T-helper 17 cell (primary cell): ENCODE measurements around the gene TMX1. TPM values are rescaled to one million over a fixed set of nuclear protein-coding genes. Genes with fewer than 3 reads are reported as not detected.
A peak's percentile ranks its signal among the peaks of the same experiment; 100 is the strongest.
"Not testable (repeated sequence)": the region's sequence is repeated elsewhere in the genome, so short reads cannot be mapped to it uniquely, and the experiment has no call there.

ENCODE experiments used
- ATAC-seq: fragments of 150-1000 bp; cut with Tn5 transposase; 2 replicates; pipeline ENCODE4 v1.10.0; 2021; ENCODE audit warnings: mild to moderate bottlenecking, moderate library complexity
- DNase-seq, 3 donors: peaks; one replicate each; pipeline versions ENCODE4 v3.0.0 to v3.0.0-alpha.2; 2020 to 2021
- H3K9me3 ChIP-seq: one replicate; pipeline ENCODE4 v1.7.0; 2013; ENCODE audit warnings: low read length, mild to moderate bottlenecking; ENCODE audit not compliant: control insufficient read depth, poor library complexity, severe bottlenecking
- H3K27ac Mint-ChIP-seq: one replicate; pipeline ENCODE4 v1.8.0; 2022; ENCODE audit warnings: mild to moderate bottlenecking, moderate library complexity, mixed read lengths
- H3K27me3 Mint-ChIP-seq: one replicate; pipeline ENCODE4 v1.8.0; 2022; ENCODE audit warnings: mixed read lengths
- H3K36me3 Mint-ChIP-seq: one replicate; pipeline ENCODE4 v1.8.0; 2022; ENCODE audit warnings: low read depth, mixed read lengths
- H3K4me1 Mint-ChIP-seq: one replicate; pipeline ENCODE4 v1.8.0; 2022; ENCODE audit warnings: mild to moderate bottlenecking, mixed read lengths
- H3K4me3 Mint-ChIP-seq: one replicate; pipeline ENCODE4 v1.8.0; 2022; ENCODE audit warnings: mild to moderate bottlenecking, moderate library complexity, mixed read lengths
- total RNA-seq, 4 donors: library from RNA in 2 of 4; stranded (reverse) in 2 of 4; gene quantifications; one replicate each; pipeline ENCODE4 v1.2.3 and lab custom pipeline; 2022 to 2026

The TMX1 gene
- total RNA-seq, 2 donors from 2014 or later: 16.5 to 19.4 TPM

DNA sequence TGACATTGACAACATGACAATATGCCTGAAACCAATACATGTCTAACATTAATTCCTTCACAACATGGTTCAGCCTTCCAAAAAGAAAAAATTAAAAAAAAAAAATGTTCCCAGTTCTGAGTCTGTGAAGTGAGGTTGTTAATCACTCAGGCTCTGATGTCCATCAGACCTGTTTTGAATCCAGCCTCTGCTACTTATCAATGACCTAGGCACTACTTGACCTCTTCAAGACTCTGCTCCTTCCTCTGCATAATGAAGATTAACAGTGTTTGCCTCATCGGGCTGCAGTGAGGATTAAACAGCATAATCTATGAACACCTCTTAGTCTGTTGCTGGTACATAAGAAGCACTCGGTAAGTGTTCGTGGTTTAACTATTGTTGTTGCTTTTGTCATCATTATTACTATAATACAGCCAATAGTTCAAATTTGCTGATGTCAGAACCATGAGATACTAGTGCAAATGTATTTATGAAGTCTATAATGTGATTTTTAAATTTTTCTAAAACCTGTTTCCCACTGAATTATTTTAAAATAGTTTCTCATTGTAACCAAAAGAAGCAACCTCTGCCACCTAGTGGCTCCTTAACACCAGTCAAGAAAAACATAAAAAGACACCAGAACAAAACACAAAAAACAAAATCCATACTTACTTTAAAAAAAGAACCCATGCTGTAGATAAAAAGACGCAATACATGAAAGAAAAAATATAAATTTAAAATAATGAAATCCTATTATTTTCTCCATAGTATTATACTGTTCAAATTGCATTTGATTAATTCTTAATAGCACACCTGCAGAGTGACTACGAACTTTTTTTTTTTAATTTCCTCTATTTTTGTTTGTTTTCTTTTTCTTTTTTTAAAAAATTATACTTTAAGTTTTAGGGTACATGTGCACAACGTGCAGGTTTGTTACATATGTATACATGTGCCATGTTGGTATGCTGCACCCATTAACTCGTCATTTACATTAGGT lies 20.3 kb upstream of the TMX1 start:
- H3K9me3 ChIP-seq: no peaks in the 10 kb centered on the region
- Mint-ChIP-seq H3K4me1 (no peaks in the 10 kb centered on the region), H3K27ac (no peak overlapping the region), H3K27me3 (peaks cover 11% of the 10 kb centered on the region), H3K4me3 (no peak overlapping the region), H3K36me3 (no peaks in the 10 kb centered on the region)
- DNase-seq (no peak), ATAC-seq (no peak)

DNA sequence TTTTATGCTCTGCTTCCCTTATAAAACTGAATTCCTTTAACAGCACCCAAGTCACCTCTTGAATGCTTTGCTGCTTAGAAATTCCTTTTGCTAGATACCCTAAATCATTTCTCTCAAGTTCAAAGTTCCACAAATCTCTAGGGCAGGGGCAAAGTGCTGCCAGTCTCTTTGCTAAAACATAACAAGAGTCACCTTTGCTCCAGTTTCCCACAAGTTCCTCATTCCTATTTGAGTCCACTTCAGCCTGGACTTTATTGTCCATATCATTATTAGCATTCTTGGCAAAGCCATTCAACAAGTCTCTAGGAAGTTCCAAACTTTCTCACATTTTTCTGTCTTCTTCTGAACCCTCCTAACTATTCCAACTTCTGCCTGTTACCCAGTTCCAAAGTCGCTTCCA lies 16.6 kb upstream of the TMX1 start:
- ATAC-seq, H3K36me3 Mint-ChIP-seq: not testable (repeated sequence)

DNA sequence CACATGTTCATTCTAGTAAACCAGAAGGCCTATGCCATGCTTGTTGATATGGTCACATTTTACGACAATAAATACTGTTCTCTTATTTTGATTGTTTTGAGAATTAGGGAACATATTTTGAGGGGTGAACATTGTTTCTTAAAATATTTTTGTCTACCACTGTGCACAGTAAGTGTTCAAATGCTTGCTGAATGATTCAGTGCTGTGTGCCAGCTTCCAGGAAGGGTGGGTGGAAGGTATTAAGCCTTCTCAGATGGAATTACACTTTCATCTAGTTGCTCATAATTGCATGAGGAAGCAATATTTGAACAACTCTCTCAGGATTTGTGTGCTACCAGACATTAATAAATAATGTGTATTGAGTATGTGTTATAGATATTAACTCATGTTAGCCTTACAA lies 15.5 kb upstream of the TMX1 start:
- Mint-ChIP-seq H3K27ac (no peak overlapping the region), H3K36me3 (no peaks in the 10 kb centered on the region)

More for the DNA sequence above, 16.6 kb upstream of the TMX1 start:
- H3K4me1 Mint-ChIP-seq, DNase-seq, H3K27me3 Mint-ChIP-seq, H3K4me3 Mint-ChIP-seq, H3K9me3 ChIP-seq, H3K27ac Mint-ChIP-seq: not testable (repeated sequence)

DNA sequence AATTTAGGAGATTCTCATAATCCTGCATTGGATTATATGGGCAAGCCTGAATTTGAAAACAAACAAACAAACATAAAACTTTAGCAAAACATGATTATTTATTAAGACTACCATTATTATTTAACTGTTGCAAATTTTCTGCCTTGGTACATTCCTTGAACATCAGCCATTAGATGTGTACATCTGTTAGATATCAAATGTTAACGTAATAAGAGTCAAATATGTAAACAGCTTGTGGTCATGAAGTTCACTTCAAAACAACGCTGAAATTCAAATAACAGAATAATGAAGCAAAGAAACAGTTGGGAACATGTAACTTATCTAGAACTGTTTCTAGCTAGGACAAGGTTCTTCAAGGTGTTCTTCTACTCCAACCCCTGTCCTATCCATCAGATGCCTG lies 14.3 kb upstream of the TMX1 start:
- no peaks in the 10 kb centered on the region for H3K27me3 Mint-ChIP-seq
- no peaks in the 10 kb centered on the region for H3K4me1 Mint-ChIP-seq
- ATAC-seq (no peak), DNase-seq (no peak)
- no peak overlapping the region for H3K27ac Mint-ChIP-seq
- H3K9me3 ChIP-seq: no peaks in the 10 kb centered on the region
- H3K36me3 Mint-ChIP-seq: no peaks in the 10 kb centered on the region
- no peak overlapping the region for H3K4me3 Mint-ChIP-seq

More for the DNA sequence above, 15.5 kb upstream of the TMX1 start:
- H3K4me1 Mint-ChIP-seq: no peaks in the 10 kb centered on the region
- ATAC-seq (no peak), DNase-seq (no peak)
- H3K4me3 Mint-ChIP-seq: no peak overlapping the region
- no peaks in the 10 kb centered on the region for H3K9me3 ChIP-seq
- H3K27me3 Mint-ChIP-seq: no peaks in the 10 kb centered on the region

DNA sequence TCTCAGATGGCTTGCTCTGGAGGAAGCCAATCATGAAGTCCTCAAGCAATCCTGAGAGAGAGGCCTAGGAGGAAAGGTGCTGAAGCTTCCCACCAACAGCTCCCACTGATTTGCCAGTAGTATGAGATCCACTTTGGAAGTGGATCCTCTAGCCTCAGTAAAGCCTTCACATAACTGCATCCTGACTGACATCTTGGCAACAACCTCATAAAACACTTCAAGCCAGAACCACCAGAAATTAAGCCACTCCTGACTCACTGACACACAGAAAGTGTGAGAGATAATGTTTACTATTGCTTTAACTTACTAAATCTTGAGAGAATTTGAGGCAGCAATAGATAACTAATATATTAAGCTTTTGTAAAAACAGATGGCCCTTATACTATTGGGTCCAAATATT lies 11.7 kb upstream of the TMX1 start:
- ATAC-seq: no peak
- H3K4me3 Mint-ChIP-seq: no peak overlapping the region
- no peaks in the 10 kb centered on the region for H3K36me3 Mint-ChIP-seq
- peaks cover 4% of the 10 kb centered on the region for H3K4me1 Mint-ChIP-seq
- no peak overlapping the region for H3K27ac Mint-ChIP-seq
- no peak for DNase-seq
- H3K27me3 Mint-ChIP-seq: no peaks in the 10 kb centered on the region
- H3K9me3 ChIP-seq: no peaks in the 10 kb centered on the region

DNA sequence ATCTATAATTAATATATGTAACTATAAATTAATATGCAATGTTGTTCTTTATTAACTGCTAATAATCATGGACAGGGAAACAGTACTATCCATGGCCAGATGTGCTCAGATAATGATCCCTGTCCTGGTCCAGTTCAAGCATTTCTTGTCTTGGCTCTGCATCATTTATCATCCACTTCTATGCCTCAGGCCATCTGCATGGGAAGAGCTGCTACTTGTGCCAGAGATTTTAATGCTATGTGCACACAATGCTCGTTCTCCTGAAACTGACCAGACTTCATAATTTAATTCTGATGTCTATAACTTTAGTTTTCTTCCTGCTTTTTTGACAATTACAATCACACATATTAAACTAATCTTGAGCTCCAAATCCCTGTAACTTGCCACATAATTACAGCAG lies 11.2 kb upstream of the TMX1 start:
- ATAC-seq: no peak
- no peak overlapping the region for H3K27ac Mint-ChIP-seq
- H3K36me3 Mint-ChIP-seq: no peaks in the 10 kb centered on the region

DNA sequence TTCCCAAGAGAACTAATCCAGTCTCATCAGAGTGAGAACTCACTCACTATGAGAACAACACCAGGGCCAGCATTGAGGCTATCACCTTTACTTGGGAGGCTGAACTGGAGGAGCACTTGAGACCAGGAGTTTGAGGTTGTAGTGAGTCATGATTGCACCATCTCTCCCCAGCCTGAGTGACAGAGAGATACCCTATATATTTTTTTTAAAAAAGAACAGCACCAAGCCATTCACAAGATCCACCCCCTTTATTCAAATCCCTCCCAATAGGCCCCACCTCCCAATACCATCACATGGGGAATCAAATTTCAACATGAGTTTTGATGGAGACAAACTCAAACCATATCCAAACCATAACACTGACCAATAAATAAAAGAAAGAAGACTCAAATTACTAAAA lies 3.7 kb upstream of the TMX1 start:
- H3K36me3 Mint-ChIP-seq: no peaks in the 10 kb centered on the region
- H3K4me1 Mint-ChIP-seq: peaks cover 10% of the 10 kb centered on the region
- H3K27me3 Mint-ChIP-seq: no peaks in the 10 kb centered on the region
- no peaks in the 10 kb centered on the region for H3K9me3 ChIP-seq
- H3K27ac Mint-ChIP-seq: no peak overlapping the region
- H3K4me3 Mint-ChIP-seq: no peak overlapping the region
- ATAC-seq (no peak), DNase-seq (no peak)

More for the DNA sequence above, 11.2 kb upstream of the TMX1 start:
- Mint-ChIP-seq H3K4me3 (no peak overlapping the region), H3K27me3 (no peaks in the 10 kb centered on the region), H3K4me1 (peaks cover 4% of the 10 kb centered on the region)
- DNase-seq: no peak
- no peaks in the 10 kb centered on the region for H3K9me3 ChIP-seq

DNA sequence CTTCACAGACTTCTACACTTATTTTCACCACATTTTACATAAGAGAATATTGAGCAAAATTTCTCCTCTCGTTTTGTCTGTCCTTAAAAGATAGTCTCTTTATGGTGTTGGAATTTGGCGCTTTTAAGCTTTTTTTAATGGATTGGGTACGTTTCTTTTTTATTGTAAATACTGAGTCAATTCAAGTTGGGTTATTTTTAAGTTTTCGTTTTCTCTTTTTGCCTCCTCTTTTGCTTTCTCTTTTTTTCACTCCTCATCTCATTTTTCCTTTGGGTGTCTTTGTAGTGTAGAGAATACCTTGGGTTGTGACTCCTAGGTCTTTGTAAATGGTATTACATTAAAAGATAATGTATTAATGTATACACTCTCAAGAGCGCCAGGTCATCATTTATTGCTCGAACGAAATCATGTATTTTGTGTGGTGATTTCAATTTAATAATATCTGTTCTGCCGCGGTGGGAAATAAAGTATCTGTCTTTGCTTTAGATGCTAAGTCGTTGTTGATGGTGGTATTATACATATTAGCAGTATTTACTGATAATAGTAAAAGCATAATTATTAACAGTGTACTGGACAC lies 845 bp downstream of the TMX1 start:
- no peak for DNase-seq
- ATAC-seq: no peak
- Mint-ChIP-seq H3K36me3 (peaks cover 4% of the 10 kb centered on the region), H3K4me1 (peaks cover 18% of the 10 kb centered on the region), H3K27me3 (no peaks in the 10 kb centered on the region), H3K4me3 (no peak overlapping the region), H3K27ac (no peak overlapping the region)
- H3K9me3 ChIP-seq: no peaks in the 10 kb centered on the region

DNA sequence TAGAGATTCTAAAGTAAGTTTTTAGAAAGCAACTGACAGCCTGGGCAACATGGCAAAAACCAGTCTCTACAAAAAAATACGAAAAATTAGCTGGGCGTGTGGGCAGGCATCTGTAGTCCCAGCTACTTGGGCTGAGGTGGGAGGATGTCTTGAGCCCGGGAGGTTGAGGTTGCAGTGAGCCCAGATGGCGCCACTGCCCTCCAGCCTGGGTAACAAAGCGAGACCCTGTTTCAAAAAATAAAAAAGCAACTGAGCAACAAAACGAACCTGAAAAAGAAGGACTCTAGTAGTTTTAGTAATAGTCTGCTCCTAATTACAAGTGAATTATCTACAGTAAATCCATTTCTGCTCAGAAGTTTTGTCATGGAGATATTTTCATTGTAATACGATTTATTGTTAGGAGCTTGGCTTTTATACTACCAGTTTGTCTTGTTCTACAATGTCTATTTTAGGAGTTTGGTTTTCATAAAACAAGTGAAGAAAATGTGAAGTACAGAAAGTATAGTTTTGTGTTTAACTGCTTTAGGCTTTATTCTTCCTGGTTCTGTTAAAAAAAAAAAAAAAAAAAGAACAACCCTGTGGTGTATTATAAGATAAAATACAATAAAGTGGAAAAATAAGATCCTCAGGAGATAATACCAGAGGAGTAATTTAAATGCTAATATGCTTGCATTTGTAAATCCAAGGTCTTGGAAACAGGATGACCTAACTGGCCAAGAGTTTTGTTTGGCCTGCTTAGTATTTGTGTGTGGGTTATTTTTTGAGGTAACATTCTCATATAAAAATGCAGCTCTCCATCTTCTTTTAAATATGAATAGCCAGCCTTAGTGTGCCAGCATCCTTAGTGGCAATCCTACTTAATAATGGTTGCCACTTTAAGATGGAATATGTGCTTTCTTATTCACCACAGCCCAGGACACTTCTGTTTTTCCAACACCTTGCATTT lies 2.8 kb downstream of the TMX1 start:
- Mint-ChIP-seq H3K36me3 (peaks cover 9% of the 10 kb centered on the region), H3K4me1 (peaks cover 23% of the 10 kb centered on the region), H3K27me3 (no peaks in the 10 kb centered on the region), H3K4me3 (peak overlapping the region; percentile 81), H3K27ac (no peak overlapping the region)
- DNase-seq: no peak
- no peaks in the 10 kb centered on the region for H3K9me3 ChIP-seq
- ATAC-seq: no peak

DNA sequence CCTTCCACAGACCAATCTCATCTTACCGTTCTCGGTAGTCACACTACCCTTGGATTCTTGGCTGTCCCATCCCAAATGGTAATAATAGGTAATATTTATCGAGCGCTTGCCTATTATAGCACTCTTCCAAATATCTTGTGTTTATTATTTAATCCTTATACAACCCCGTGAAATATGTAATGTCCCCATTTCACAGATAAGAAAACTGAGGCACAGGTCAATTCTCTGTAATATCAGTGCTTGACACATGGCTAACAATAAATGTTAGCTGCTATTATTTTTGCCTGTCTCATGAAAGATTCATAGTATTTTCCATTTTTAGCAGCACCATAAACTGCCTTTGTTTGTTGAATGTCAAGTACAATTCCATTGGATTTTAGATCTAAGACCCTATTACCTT lies 4.5 kb downstream of the TMX1 start:
- Mint-ChIP-seq H3K36me3 (peaks cover 9% of the 10 kb centered on the region), H3K27me3 (no peaks in the 10 kb centered on the region), H3K4me1 (peaks cover 20% of the 10 kb centered on the region), H3K27ac (peak overlapping the region; percentile 81), H3K4me3 (no peak overlapping the region)
- DNase-seq (no peak), ATAC-seq (no peak)
- H3K9me3 ChIP-seq: no peaks in the 10 kb centered on the region

DNA sequence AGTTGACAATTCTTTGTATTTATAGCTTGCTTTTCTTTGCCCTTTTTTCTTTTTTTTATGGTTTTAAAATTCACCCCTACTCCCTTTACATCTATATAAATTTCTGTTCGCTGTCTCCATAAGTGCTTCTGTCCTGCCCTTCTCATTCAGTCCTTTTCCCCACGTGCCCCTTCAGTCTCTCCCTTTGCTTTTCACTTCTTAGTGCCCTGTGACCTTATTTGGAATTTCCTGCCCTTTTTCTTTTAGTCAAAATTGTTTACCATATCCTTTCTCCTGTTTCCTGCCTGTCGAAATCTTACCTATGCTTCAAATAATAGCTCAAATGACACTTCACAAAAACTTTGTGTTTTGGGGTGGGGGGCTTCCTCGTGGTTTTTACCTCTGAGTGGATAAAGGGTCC lies 6.0 kb downstream of the TMX1 start:
- Mint-ChIP-seq H3K36me3 (peaks cover 14% of the 10 kb centered on the region), H3K4me3 (no peak overlapping the region), H3K4me1 (peaks cover 20% of the 10 kb centered on the region), H3K27ac (peak overlapping the region; percentile 81), H3K27me3 (no peaks in the 10 kb centered on the region)
- H3K9me3 ChIP-seq: no peaks in the 10 kb centered on the region
- DNase-seq: no peak
- ATAC-seq: no peak

DNA sequence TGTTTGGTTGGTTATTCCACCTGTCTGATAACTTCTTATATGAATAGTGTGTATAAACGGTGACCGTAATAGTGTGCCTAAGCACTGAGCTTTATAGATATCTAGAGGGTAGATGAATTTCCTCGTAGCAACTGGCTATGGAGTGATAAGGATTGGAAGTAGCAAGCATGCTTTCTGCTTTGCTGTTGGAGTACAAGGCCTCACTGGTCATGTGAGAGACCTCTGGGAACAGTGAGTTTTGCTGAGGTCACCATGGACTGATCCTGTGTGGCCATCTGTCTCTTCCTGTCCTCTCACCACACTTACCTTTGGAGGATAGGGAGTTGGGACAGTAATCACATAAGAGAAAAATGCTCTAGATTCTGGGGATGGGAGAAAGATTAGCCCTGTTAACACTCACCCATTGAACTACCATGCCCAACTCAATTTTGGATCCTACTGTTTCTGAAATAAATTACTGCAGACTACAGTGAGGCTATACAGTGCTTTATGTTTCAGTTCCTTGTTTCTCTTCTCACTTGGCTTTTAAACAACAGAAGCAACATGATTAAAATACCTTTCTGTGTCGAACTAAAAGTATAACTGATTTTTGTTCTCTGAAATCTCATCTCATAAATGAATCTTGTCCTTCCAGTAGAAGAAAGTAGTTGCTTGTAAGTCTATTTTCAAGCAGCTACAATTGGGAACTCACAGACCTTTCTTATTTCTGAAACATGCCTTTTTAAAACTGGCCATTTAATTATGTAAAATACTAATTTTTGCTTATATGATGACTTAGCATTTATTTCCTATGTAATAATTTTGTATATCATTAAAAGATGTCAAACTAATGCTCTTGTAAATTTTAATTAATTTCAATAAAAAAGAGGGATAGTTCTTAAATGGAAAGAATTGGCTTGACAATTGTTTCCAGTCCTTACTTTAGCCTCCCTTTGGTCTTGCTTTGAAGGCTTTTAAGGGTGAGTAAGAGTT lies 8.3 kb downstream of the TMX1 start:
- H3K36me3 Mint-ChIP-seq: peaks cover 14% of the 10 kb centered on the region
- no peak overlapping the region for H3K27ac Mint-ChIP-seq
- no peak overlapping the region for H3K4me3 Mint-ChIP-seq
- no peaks in the 10 kb centered on the region for H3K9me3 ChIP-seq
- ATAC-seq (no peak), DNase-seq (no peak)
- no peaks in the 10 kb centered on the region for H3K27me3 Mint-ChIP-seq
- peaks cover 20% of the 10 kb centered on the region for H3K4me1 Mint-ChIP-seq
